GM18520 (cell line): ENCODE measurements around the gene DENND5A.
"Not testable (repeated sequence)": the region's sequence is repeated elsewhere in the genome, so short reads cannot be mapped to it uniquely, and the experiment has no call there.

Experiments
- ATAC-seq: cut with Tn5 transposase; IDR thresholded peaks from one replicate; pipeline ENCODE4 v1.9.1; 2021; ENCODE audit not compliant: unreplicated experiment

Gene DENND5A

GRCh38 chr11:9103542-9104276 is 161.4 kb downstream of the DENND5A start:
- no peak for ATAC-seq

- no peak for ATAC-seq
Observed at GRCh38 chr11:9099617-9100016, 165.5 kb downstream of the DENND5A start.

- not testable (repeated sequence) for ATAC-seq
Observed at GRCh38 chr11:9098455-9098854, 166.7 kb downstream of the DENND5A start.

- not testable (repeated sequence) for ATAC-seq
Observed at GRCh38 chr11:9097186-9097943, 167.8 kb downstream of the DENND5A start.

- no peak for ATAC-seq
Observed at GRCh38 chr11:9096427-9096826, 168.7 kb downstream of the DENND5A start.

GRCh38 chr11:9095421-9095820 is 169.7 kb downstream of the DENND5A start:
- ATAC-seq: no peak

- no peak for ATAC-seq
Observed at GRCh38 chr11:9094420-9094819, 170.7 kb downstream of the DENND5A start.

GRCh38 chr11:9092853-9093778 is 172.0 kb downstream of the DENND5A start:
- no peak for ATAC-seq

- no peak for ATAC-seq
Observed at GRCh38 chr11:9092072-9092471, 173.1 kb downstream of the DENND5A start.

- ATAC-seq: no peak
Observed at GRCh38 chr11:9091044-9091922, 173.9 kb downstream of the DENND5A start, which contains the start of gene SCUBE2. Gene SCUBE2, minus strand, starts transcription at chr11:9091599. Its CDS starts 71 bp downstream, at chr11:9091528.

- no peak for ATAC-seq
Observed at GRCh38 chr11:9090488-9091043, 174.6 kb downstream of the DENND5A start.

- ATAC-seq: no peak
Observed at GRCh38 chr11:9089636-9090035, 175.5 kb downstream of the DENND5A start.

- no peak for ATAC-seq
Observed at GRCh38 chr11:9089061-9089460, 176.1 kb downstream of the DENND5A start.
